ENCODE data around the gene STAT5A.

Gene STAT5A

DNA sequence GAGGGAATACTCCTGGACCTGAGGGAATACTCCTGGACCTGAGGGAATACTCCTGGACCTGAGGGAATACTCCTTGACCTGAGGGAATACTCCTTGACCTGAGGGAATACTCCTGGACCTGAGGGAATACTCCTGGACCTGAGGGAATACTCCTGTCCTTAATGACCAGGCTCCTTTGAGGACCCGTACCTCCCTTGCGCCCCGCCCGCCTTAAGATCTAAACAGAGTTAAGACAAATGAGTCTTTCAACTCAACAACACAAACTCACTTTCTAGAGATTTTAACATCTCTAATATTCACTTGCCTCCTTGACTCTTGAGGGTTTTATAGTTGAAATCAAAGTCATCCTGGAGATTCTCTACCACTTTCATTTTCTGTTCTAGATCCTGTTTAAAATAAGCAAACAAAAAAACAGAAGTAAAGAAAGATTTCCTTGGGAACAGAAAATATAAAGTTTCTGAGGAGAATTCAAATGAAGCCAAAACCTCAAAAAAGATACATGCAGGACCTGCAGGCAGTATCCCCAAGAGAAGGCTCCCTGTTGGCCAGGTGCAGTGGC, 50.2 kb downstream of the STAT5A start:
- ChIA-PET POLR2A (no interaction called here), CTCF (interaction anchor here (1.5 to 1.7 kb wide), 2 partner anchors 7 to 27 kb away, joined by 3 to 4 read pairs; no protein-coding TSS in a partner anchor)
- TF ChIP-seq CTCF (IDR thresholded peaks at IDR 0.05; ENCODE audit: insufficient read depth, low read length, missing control alignments), result no peak
- H3K4me3 ChIP-seq (ENCODE audit: low read depth, low read length), result no peak overlapping the region
- DNase-seq (ENCODE audit: low read depth, low spot score), result no peak

DNA sequence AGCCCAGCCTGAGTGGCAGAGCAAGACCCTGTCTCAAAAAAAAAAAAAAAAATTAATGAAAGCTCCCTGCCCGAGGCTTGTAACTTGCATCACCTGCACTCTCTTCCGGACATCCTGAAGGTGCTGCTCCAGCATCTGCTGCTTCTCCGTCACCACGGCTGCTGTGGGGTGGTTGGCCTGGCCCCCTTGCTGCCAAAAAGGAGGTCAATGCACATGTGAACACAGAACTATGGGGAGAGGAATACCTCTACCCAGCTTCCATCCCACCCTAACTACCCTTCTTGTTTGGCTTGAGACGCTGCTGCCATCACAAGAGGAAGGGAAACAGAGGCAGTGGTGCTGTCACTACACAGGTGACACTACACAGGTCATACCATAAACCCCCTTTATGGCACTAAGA, 50.9 kb downstream of the STAT5A start:
- DNase-seq (ENCODE audit: low read depth, low spot score), result no peak
- TF ChIP-seq CTCF (IDR thresholded peaks at IDR 0.05; ENCODE audit: insufficient read depth, low read length, missing control alignments), result no peak
- ChIA-PET POLR2A (no interaction called here), CTCF (interaction anchor here (0.9 to 2.0 kb wide), 6 partner anchors 8 to 26 kb away, joined by 3 to 7 read pairs (median 4); no protein-coding TSS in a partner anchor)
- no peak overlapping the region for H3K4me3 ChIP-seq (ENCODE audit: low read depth, low read length)

- POLR2A ChIA-PET, result no interaction called here
- H3K4me3 ChIP-seq (ENCODE audit: low read depth, low read length), result no peak overlapping the region
- TF ChIP-seq CTCF (IDR thresholded peaks at IDR 0.05; ENCODE audit: insufficient read depth, low read length, missing control alignments), result no peak
- CTCF ChIA-PET, result interaction anchor here (1.0 to 2.0 kb wide), 4 partner anchors 9 to 28 kb away, joined by 3 to 7 read pairs (median 4); no protein-coding TSS in a partner anchor
- DNase-seq (ENCODE audit: low read depth, low spot score), result no peak
Measured at GRCh38 chr17:42340691-42341127, 52.4 kb downstream of the STAT5A start.

DNA sequence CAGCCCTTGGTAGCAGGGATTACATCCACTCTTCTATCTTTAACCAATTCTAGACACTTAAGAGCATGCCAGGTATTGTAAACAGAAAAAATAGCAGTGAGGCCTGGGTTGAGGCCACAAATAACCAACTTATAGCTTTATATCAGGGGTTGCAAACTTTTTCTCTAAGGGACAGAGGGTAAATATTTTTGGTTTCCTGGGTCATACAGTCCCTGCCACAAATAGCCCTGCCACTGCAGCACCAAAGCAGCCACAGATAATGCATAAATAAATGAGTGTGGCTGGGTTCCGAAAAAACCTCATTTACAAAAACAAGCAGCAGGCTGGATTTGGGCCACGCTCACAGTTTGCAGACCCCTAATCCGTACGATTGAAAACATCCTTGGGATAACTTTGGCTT, 53.3 kb downstream of the STAT5A start:
- POLR2A ChIA-PET, result interaction anchor here (1.2 kb wide), 1 partner anchor 81 kb away, joined by 4 read pairs; no protein-coding TSS in a partner anchor
- CTCF ChIA-PET, result interaction anchor here (1.0 to 1.3 kb wide), 2 partner anchors 10 to 29 kb away, joined by 3 read pairs; no protein-coding TSS in a partner anchor
- DNase-seq (ENCODE audit: low read depth, low spot score), result no peak
- H3K4me3 ChIP-seq (ENCODE audit: low read depth, low read length), result no peak overlapping the region
- no peak for TF ChIP-seq CTCF (IDR thresholded peaks at IDR 0.05; ENCODE audit: insufficient read depth, low read length, missing control alignments)

- no peak overlapping the region for H3K4me3 ChIP-seq (ENCODE audit: low read depth, low read length)
- TF ChIP-seq CTCF (IDR thresholded peaks at IDR 0.05; ENCODE audit: insufficient read depth, low read length, missing control alignments), result no peak
- no peak for DNase-seq (ENCODE audit: low read depth, low spot score)
- ChIA-PET CTCF (interaction anchor here (1.0 kb wide), 1 partner anchor 31 kb away, joined by 3 read pairs; no protein-coding TSS in a partner anchor), POLR2A (interaction anchor here (0.6 to 1.2 kb wide), 2 partner anchors 56 to 80 kb away, joined by 4 read pairs; no protein-coding TSS in a partner anchor)
Measured at GRCh38 chr17:42342242-42343008, 54.1 kb downstream of the STAT5A start.

All from AG04449 (cell line).